ENCODE results near the gene OR5AC2. TPM values are rescaled to one million over a fixed set of nuclear protein-coding genes. Genes with fewer than 3 reads are reported as not detected.

OR5AC2 gene, protein sequence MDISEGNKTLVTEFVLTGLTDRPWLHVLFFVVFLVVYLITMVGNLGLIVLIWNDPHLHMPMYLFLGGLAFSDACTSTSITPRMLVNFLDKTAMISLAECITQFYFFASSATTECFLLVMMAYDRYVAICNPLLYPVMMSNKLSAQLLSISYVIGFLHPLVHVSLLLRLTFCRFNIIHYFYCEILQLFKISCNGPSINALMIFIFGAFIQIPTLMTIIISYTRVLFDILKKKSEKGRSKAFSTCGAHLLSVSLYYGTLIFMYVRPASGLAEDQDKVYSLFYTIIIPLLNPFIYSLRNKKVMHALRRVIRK
- not detected in 2 replicates for total RNA-seq

DNA sequence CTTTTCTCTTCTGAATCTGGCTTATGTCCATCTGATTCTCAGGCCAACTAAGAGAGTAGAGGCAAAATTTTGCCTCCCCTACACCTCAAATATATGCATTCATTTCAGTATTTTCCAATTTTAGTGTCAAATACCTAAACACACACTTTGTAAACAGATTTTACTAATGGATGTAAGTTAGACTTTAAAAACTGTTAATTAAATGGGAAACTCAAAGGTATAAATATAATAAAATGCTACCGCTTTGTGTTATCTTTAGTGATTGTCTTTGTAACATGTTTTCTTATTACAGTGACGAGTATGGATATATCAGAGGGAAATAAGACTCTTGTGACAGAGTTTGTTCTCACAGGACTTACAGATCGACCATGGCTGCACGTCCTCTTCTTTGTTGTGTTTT lies at the start of gene OR5AC2:
Gene OR5AC2, plus strand, starts transcription at position 301 of the 400 bp plus-strand sequence. Its CDS starts 0 bp downstream, at position 301.

DNA sequence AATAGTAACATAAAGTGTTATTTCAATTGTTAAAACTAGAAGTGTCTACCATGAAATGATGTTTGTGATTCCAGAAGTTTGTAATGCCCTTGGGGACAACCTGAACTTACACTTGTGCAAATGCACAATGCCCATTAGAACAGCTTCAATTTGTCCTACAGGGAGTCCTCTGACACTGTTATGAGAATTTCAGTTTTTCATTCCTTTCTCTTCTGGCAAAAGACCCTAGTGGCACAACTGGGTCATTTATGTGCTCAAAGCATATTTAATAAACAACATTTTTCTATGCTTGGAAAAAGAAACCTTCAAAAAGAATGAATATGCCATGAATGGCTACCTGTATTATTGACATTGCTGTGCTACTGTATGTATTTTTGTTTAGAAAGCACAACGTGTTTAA lies 43.4 kb downstream of the OR5AC2 start, which contains the start of gene OR5H1:
Gene OR5H1, plus strand, starts transcription at position 301 of the 400 bp plus-strand sequence. CDS start 1,977 bp downstream, outside the sequence.

Other genes with a start within 250 kb of the OR5AC2 start
- gene RIOX2, start 114.7 kb upstream of the OR5AC2 start, total RNA-seq = 29.3 and 31.1 TPM in 2 replicates
- not detected in 2 replicates for gene GABRR3, start 51.9 kb upstream of the OR5AC2 start, total RNA-seq
- under 0.01 TPM in 1 of 2 replicates, not detected in the other for gene OR5H1, start 43.5 kb downstream of the OR5AC2 start, total RNA-seq
- not detected in 2 replicates for gene OR5H14, start 60.3 kb downstream of the OR5AC2 start, total RNA-seq
- gene OR5H15, start 79.5 kb downstream of the OR5AC2 start, total RNA-seq = not detected in 2 replicates
- not detected in 2 replicates for gene OR5H6, start 177.1 kb downstream of the OR5AC2 start, total RNA-seq
- gene OR5H2, start 195.3 kb downstream of the OR5AC2 start, total RNA-seq = not detected in 2 replicates